Measurements from ENCODE around the gene TRRAP.

Gene TRRAP

DNA sequence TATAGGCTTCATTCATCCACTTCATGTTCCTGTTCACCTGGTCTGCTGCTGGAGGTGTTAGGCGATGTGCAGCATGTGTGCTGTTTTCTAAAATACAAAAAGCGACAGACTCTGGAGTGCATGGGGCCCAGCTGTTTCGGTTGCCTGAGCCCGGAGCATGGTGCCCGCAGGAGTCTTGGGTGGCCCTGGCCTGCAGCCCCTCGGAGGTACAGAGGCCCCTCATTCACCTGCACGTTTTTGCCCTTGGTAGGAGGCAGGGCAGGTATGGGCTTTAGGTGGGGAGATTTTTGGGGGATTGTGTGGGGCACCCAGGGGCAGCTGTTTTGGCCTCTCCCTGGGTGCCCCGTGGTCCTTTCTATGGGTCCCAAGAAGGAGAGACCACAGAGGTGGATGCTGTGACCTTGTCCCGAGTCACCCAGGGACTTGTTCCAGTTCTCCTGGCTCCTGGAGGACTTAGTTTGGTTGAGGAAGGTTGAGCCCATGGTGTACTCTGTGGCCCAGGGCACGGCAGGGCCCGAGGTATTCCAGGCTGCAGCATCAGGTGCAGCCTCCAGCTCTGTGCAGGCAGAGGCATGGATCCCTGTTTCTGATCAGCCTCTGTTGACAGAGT lies 130.7 kb downstream of the TRRAP start:
- DNase-seq, result no peak

DNA sequence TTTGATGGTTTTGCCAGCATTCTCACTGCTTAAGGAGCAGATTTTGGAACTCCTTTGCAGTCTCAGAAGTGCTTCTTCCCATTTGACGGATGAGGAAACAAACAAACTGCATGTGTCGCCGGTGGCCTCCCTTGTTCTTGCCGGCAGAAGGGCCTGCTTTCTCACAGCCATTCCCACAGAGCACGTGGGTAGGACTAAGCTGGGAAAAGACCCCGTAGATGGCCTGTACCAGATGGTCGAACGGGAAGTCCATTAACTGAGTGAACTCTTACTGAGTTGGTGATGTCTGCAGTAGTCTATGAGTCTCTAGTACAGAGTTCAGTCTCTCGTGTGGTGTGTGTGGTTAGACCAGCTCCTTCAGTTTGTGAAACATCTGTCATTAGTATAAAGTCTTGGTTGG lies 131.9 kb downstream of the TRRAP start:
- no peak for DNase-seq

DNA sequence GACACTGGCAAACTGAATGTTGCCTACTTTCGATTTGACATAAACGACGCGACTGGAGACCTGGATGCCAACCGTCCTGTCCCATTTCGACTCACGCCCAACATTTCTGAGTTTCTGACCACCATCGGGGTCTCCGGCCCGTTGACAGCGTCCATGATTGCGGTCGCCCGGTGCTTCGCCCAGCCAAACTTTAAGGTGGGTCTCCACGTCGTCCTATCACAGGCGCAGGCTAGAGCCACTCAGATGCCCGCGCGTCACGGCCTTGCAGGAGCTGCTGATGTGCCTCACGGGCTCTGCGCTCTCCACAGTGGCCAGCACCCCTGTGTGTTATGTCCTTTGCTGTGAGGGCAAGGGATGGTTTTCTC lies 133.0 kb downstream of the TRRAP start:
- DNase-seq, result no peak

DNA sequence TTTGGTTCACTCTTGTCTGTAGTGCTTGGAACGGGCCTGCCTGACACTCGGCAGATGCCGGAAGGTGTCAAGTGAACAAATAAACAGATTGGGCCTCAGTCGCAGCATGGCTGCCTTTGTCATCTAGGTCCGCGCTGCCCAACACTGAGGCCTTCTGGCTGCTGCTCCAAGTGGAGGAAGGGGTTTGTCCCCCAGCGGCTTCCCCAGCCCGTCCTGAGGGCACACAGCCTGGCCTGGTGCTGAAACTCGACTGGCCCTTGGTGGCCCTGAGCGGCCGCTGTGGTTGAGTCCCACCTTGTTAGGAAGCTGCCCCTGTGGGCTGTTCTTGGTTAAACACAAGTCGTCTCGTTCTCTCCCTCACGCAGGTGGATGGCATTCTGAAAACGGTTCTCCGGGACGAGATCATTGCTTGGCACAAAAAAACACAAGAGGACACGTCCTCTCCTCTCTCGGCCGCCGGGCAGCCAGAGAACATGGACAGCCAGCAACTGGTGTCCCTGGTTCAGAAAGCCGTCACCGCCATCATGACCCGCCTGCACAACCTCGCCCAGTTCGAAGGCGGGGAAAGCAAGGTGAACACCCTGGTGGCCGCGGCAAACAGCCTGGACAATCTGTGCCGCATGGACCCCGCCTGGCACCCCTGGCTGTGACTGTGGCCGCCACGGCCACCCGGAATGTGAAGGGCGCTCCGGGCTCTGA lies 133.5 kb downstream of the TRRAP start:
- DNase-seq, result no peak

DNA sequence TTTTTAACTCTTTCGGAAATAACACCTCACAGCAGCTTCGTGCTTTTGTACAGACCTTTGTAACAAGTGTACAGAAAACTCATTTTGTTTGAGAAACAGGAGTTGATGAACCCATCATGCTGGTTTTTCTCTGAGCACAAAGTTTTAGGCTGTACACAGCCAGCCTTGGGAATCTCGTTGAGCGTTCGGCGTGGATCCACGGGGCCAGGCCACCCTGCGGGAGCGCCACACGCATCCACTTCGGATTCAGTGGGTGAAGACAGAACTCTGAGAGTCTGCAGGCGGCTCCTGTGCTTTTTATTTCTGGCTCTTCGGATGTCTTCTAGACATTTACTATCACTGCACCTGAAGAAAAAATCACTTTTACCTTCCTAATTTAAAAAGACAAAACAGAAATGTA lies 134.4 kb downstream of the TRRAP start:
- DNase-seq, result no peak

DNA sequence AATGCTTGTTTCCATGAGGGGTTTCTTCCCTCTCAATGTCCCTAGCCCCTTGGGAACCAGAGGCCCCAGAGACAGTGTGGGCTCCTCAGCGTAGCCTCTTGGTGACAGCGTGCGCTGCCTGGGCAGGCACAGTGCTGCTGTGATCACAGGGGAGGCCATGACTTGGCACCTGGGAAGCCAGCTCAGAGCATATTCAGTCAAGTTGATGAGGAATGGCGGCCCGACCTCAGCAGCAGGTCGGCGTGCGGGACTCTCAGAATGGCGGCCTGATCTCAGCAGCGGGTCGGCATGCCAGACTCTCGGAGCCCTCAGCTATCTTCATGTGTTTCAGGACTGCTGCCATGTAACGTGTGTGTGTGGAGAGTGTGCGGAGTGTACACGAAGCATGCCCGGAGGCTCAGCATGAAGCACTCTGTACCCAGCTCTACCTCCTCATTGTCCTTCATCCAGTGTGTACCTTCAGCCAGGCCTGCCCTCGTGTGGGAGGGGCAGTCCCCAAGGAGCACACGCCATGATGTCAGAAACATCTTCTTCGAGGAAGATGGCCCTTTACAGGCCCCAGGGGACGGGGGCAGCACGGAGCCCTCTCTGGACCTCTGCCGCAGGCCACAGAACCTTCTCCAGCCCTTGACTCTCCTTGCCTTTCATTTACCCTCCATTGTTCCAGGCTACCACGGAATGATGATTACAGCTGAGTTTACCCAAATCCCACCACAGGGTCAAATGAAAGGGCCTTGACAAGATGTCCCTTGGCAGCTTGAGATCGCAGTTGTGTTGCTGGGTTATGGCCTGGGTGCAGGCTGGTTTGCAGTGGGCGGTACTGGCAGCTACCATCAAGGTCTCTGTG lies 135.2 kb downstream of the TRRAP start:
- no peak for DNase-seq

DNA sequence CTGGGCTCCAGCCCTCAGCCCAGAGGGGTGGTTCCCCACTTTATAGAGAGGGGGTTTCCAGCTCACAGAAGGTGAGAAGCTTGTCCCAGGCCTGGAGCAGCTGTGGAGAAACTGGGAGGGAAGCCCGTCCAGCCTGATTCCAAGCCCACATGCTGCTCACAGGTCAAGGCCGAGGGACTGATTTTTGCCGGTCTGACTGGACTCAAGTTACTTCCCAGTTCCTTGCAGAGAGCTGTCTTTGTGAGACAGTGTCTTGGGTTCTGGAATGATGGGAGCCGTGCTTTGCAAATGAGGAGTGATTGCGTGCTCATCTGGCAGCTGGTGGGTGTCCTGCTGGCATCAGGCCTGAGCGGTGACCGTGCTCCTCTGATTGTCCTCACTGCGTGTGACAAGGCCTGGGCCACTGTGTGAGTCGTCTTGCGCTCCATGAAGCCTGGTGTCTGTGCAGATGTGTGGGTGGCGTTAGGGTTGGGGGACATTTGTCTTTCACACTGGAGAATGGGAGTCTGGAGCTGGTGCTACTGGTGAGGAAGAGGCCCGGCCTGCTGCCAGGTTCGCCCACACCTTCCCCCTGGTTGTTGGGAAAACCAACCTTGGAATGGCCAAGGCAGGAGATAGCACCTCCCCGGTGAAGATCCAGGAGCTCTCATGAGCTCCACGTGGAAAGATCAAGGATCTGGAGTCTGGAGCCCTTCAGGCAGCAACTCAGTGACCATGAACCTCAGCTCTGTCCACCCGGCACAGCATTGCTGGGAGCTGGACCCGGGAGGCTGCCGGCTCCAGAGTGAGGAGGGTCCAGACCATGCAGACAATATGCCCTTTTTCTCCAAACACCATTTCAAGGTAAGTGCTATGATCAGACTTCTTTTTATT lies 136.0 kb downstream of the TRRAP start:
- no peak for DNase-seq

DNA sequence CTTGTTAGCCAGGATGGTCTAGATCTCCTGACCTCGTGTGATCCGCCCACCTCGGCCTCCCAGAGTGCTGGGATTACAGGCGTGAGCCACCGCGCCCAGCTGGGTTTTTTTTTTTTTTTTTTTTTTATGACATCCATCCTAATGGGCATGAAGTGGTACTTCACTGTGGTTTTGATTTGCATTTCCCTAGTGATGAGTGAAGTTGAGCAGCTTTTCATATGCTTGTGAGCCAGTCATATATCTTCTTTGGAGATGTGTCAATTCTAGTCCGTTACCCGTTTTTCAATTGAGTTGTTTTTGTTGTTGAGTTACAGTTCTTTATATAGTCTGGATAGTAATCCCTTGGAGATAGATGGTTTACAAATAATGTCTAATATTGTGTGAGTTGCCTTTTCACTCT lies 137.9 kb downstream of the TRRAP start:
- no peak for DNase-seq

DNA sequence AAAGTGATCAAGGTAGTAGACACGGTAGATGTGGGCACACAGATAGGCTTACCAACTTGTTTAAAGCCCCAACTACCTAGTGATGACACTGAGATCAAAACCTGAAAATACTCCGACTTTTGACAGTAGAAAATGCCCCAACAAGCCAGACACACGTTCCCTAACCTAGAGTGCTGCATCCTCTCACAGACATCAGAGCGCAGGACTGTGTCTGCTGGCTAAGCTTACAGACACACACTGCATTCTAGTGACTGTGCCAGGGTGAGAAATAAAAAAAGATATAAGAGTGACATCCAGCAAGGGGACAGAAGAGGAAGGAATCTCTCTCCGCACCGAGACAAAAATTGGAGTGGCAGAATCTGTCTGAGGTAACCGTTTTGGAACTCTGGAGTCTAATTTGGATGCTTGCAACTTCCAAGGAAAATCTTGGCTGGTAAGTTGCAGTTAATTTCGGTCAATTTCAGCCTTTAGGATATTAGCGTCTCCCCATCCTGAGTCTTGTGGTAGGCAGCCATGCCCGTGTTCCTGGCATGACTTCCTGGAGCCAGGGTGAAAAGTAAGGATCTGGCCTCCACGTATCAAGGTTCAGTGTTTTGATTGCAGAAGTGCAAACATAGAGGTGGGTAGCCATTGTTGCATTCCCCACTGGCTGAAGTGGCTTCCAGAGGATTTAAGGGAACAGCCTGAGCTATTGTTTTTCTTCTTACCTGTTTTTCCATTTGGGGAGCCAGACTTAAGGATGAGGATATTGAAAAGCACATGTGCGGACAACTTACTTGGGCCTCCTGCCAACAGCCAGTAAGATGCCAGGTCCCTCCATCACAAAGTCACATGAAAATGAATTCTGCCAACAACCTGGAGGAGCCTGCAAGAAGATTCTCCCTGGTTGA lies 141.4 kb downstream of the TRRAP start:
- DNase-seq, result no peak

DNA sequence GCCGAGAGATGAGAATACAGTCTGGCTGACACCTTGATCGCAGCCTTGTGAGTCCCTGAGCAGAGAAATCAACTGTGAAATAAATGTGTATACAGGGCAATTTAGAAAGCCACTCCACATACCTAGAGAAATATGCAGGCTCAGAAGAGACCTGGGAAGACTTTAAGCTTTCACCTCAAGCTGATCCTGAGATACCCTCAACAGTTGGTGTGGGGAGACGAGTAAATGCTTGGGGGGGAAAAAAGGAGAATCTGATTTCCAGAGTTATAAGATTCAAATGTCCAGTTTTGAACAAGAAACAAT lies 142.0 kb downstream of the TRRAP start:
- DNase-seq, result no peak

DNA sequence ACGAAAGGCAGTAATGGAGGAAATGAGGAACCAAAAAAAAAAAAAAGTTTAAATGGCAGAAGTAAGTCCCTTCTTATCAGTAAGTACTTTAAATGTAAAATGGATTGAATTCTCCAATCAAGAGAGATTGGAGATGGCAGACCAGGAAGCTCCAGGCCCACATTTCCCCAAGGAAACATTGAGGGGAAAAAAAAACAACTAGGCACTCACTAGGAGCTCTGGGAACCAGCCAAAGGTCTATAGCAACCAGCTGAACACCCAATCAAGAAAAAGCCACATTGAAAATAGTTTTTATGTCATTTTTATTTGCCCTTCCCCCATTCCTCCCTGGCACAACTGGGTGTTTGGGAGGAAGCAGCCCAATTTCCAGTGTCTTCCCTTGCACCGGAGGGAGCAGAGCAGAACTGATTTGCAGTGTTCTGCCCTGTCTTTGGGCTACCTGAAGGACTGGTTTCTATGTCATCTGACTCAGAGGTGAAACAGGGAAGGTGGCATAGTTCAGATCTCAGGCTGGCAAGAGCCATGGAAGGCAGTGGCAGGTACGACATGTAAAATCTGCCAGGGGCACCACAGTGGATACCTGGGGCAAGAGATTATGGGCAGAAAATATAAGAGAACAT lies 143.7 kb downstream of the TRRAP start:
- DNase-seq, result no peak

DNA sequence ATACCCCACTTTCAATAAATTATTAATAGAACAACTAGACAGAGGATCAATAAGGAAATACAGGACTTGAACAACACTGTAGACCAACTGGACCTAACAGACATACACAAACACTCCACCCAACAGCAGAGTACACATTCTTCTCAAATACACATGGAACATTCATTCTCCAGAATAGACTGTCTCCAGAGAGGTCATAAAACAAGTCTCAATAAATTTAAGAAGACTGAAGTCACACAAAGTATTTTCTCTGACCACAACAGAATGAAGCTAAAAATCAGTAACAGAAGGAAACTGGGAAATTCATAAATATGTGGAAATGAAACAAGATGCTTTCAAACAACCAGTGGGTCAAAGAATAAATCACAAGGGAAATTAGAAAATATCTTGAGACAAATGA lies 145.7 kb downstream of the TRRAP start:
- DNase-seq, result no peak

DNA sequence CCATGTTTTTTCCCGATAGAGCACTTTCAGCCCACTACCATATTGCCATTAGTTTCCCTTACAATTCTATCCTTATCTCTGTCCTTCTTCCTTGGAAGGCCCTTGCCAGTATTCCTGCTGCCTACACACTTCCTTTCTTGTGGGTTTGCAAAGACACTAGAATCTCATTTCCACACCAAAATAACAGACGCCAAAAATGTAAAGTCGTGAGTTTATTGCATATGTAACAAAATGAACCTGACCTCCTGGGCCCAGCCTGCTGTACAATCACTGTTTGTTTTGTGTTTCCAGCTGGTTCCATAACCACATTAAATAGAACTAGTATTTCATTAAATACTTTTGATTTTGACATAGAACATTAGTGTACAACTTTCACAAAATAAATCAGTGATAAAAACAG lies 148.9 kb downstream of the TRRAP start:
- no peak for DNase-seq

DNA sequence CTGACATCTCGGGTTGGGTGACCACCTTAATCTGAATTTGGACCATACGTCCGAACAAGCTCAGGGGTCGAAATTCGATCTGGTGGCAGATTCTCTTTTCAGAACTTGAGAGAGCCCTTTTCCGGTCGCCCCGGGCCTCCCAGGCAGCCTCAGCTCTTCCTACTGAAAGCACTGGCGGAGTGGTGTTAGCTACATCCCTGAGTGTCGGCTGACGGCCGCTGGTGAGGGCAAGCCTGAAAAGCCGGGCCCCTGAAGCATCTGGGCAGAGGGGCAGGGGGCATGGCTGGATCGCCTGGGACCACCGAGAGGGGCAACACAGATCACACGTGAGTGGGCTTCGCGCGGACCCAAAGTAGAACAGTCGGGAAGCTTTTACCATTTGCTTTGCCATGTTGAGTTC lies 149.5 kb downstream of the TRRAP start:
- DNase-seq, result no peak

DNA sequence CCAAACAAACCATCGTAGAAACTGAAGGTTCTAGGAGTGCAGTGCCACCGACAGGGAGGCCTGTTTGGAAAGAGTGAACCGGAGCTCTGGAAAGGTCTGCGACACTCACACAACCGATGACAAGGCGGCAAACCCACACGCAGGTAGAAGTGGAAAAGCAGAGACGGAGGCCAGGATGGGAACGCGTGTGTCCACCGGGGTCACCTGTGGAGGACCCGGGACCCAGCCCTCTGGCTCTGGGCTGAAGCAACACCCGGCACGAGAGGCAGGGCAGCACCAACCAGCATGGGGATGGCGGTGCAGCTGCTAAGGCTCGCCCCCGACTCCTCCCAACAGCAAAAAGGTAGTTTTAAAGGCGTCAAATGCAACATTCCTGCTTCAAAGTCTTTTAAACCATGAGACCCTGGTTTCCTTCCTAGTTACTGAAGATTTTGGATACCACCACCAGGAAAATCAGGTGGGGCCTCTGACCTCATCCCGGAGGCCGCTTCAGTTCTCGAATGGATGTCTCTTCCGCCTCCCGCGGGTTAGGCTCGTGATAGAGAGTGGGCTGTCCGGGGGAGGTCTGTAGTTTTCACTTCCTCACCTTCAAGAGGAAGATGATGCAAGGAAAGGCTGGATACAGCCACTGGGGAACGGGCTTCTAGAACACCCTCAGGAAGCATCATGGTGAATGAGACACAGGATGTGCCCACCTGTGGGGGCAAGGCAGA lies 150.1 kb downstream of the TRRAP start:
- DNase-seq, result no peak

DNA sequence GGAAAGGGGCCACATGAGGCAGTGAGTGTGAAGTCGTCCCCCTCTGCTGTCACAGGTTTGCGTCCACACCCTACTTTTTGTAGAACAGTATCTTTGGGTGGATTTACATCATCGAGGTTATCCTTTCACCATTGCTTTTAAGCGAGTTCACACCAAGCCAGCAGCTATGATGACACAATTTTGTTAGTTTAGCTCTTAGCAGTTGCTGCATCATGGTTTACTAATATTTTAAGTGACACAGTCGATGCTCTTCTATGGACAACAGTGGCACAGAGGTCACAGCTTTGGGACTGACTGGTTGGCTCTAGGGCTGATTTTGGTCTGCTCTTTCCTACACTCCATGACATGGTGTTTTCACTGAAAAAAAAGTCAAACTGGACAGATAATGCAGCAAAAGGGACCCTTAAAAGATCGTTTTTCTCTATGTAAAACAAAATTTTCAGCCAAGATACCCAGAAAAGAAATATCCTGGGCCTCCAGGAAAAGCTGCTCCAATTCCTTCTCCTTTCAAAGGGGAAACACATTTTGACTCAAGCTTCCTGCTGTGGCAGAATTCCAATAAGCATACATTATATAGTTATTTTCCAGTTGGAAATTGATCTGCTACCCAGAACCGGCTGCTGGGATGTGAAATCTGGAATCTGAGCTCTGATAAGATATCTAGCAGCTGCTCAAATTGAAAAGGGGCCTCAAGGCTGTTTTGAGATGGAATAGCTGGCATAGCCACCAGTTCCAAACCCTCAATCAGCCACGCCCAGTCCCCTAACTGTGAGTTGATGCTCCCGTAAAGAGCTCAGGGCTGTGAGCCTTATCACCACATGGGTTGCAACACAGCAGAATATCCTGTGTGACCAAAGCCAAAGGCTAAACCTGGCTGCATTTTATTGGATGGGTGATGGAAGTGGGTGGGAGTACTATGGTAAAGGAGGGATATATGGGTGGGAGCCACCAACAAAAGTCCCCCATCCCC lies 151.4 kb downstream of the TRRAP start:
- DNase-seq, result no peak

DNA sequence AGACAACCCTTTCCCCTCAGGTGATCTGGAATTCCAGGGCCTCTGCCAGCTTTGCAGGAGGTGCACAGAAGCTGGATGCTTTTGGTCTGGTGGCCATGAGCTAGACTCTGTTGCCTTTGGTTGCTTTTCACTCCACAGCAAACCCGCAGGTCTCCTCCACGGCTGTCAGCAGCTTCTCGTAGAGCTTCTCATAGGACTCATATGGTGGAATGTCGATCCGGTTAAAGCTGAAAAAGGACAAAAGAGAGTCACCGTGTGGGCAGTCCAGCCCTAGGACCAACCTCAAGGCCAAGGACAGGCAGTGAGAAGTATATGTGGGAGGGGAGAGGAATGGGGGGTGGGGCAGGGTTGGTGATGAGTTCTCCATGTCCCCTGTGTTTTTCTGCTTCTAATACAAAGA lies 152.1 kb downstream of the TRRAP start:
- no peak for DNase-seq

DNA sequence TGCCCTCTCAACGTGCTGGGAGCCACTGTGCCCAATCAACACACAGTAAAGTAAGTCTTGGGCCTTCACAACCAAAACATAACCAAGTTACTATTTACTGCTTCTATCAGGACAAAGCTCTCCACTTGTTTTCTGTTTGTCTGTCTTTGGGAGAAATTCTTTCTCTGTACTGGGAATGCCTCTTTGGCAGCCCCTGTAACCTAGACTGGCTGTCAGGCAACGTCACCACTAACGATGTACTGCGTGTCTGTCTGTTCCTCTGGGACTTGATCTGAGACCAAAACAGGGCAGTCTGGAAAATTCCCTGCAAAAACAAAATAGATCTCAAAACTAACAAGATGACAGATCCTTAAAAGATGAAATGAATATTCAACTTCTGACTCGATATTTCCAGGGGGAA lies 152.6 kb downstream of the TRRAP start:
- no peak for DNase-seq

DNA sequence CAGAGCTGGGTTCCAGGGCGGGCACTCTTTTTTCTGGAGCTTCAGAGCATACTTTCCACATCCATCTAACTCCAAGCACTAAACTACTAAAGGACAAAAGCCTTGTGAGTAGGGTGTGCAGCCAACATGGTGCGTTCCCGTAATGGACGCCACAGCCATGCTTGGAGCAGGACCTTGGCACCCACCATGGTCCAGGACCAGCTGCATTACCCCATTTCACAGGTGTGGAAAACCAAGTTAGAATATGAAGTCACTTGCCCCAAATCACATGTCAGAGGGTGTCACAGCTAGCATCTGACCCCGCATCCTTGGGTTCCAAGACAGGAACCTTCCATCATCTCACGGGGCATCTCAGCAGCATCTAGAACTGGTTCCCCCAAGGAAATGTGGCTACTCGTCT lies 153.2 kb downstream of the TRRAP start:
- no peak for DNase-seq

DNA sequence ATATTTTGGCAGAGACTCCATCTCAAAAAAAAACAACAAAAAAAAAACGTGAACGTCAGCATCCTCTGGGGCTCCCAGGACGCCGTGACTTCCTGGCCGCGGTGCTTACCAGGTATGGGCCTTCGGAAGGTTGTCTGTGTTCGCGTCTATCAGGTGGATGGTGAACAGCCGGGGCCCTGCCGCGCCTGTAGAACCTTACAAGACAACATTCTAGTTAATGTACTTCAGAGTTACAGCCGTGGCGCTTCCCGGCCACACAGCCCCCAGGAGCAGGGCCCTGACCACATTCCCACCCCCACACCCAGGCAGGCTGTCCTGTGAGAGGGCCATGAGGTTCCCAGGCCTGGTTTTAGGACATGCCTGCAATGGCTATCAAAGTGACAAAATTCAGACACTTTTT lies 154.6 kb downstream of the TRRAP start:
- DNase-seq, result no peak

Data from cerebellar nuclear complex (tissue), 1 donor.